Parathyroid adenoma (tissue), 2 donors: ENCODE results near the gene PLCH2.
"Not testable (repeated sequence)": the region's sequence is repeated elsewhere in the genome, so short reads cannot be mapped to it uniquely, and the experiment has no call there.

Experiments used
- H2AFZ ChIP-seq: fragments of 300-600 bp; sonication (generic); one replicate; pipeline ENCODE4 v1.7.0; 2017; ENCODE audit warnings: antibody characterized with exemption, mild to moderate bottlenecking
- H3K27ac ChIP-seq: fragments of 300-600 bp; sonication (generic); one replicate; pipeline ENCODE4 v1.7.0; 2017
- H3K27me3 ChIP-seq: fragments of 300-600 bp; sonication (generic); one replicate; pipeline ENCODE4 v1.7.0; 2017; ENCODE audit warnings: low read length; ENCODE audit not compliant: control insufficient read depth, insufficient read depth
- H3K36me3 ChIP-seq: fragments of 300-600 bp; sonication (generic); one replicate; pipeline ENCODE4 v1.7.0; 2017; ENCODE audit warnings: low read length; ENCODE audit not compliant: control insufficient read depth, insufficient read depth
- H3K4me1 ChIP-seq: fragments of 300-600 bp; sonication (generic); one replicate; pipeline ENCODE4 v1.7.0; 2017; ENCODE audit warnings: control low read depth
- H3K4me2 ChIP-seq: fragments of 300-600 bp; sonication (generic); one replicate; pipeline ENCODE4 v1.7.0; 2017; ENCODE audit warnings: low read length
- H3K4me3 ChIP-seq: fragments of 300-600 bp; sonication (generic); one replicate; pipeline ENCODE4 v1.7.0; 2017; ENCODE audit warnings: low read depth, low read length
- H3K79me2 ChIP-seq: fragments of 300-600 bp; sonication (generic); one replicate; pipeline ENCODE4 v1.7.0; 2017; ENCODE audit warnings: control low read depth
- H3K9ac ChIP-seq: fragments of 300-600 bp; sonication (generic); one replicate; pipeline ENCODE4 v1.7.0; 2017; ENCODE audit warnings: mild to moderate bottlenecking
- H3K9me3 ChIP-seq: fragments of 300-600 bp; sonication (generic); one replicate; pipeline ENCODE4 v1.7.0; 2017; ENCODE audit warnings: low read length; ENCODE audit not compliant: control insufficient read depth
- CTCF ChIP-seq: fragments of 300-600 bp; sonication (generic); IDR thresholded peaks from one replicate; pipeline ENCODE4 v1.7.0; 2017; ENCODE audit warnings: antibody characterized with exemption, mild to moderate bottlenecking
- donor health status: primary hyperparathyroidism.

Gene PLCH2

GRCh38 chr1:2457444-2457843, 18.6 kb upstream of the PLCH2 start:
- Histone ChIP-seq H3K9me3 (no peaks in the 10 kb centered on the region), H3K27ac (no peak overlapping the region), H3K4me3 (no peak overlapping the region), H3K79me2 (no peaks in the 10 kb centered on the region), H3K36me3 (no peaks in the 10 kb centered on the region), H2AFZ (no peak overlapping the region), H3K9ac (no peak overlapping the region), H3K4me2 (no peak overlapping the region), H3K27me3 (no peaks in the 10 kb centered on the region), H3K4me1 (peaks cover 13% of the 10 kb centered on the region)
- TF ChIP-seq CTCF, result no peak

GRCh38 chr1:2458687-2459086, 17.4 kb upstream of the PLCH2 start:
- Histone ChIP-seq H3K9ac (no peak overlapping the region), H3K4me2 (no peak overlapping the region), H3K27me3 (no peaks in the 10 kb centered on the region), H3K4me1 (peaks cover 15% of the 10 kb centered on the region), H2AFZ (no peak overlapping the region), H3K36me3 (no peaks in the 10 kb centered on the region), H3K9me3 (no peaks in the 10 kb centered on the region), H3K4me3 (no peak overlapping the region), H3K79me2 (no peaks in the 10 kb centered on the region), H3K27ac (no peak overlapping the region)
- no peak for TF ChIP-seq CTCF

GRCh38 chr1:2459102-2459753, 16.9 kb upstream of the PLCH2 start:
- H3K4me3 ChIP-seq, H3K27me3 ChIP-seq, H3K79me2 ChIP-seq, H3K27ac ChIP-seq, H3K9me3 ChIP-seq, H2AFZ ChIP-seq, H3K9ac ChIP-seq, H3K4me2 ChIP-seq, H3K36me3 ChIP-seq: not testable (repeated sequence)
- peaks cover 15% of the 10 kb centered on the region for H3K4me1 ChIP-seq

GRCh38 chr1:2459757-2460156, 16.3 kb upstream of the PLCH2 start:
- H3K27me3 ChIP-seq, result no peaks in the 10 kb centered on the region
- peak overlapping the region; percentile 38 for H2AFZ ChIP-seq
- H3K4me2 ChIP-seq, result no peak overlapping the region
- no peak overlapping the region for H3K27ac ChIP-seq
- H3K9ac ChIP-seq, result no peak overlapping the region
- H3K4me1 ChIP-seq, result peaks cover 15% of the 10 kb centered on the region
- no peaks in the 10 kb centered on the region for H3K9me3 ChIP-seq
- TF ChIP-seq CTCF, result peak; percentile 18
- H3K79me2 ChIP-seq, result no peaks in the 10 kb centered on the region
- H3K4me3 ChIP-seq, result no peak overlapping the region
- H3K36me3 ChIP-seq, result no peaks in the 10 kb centered on the region

DNA sequence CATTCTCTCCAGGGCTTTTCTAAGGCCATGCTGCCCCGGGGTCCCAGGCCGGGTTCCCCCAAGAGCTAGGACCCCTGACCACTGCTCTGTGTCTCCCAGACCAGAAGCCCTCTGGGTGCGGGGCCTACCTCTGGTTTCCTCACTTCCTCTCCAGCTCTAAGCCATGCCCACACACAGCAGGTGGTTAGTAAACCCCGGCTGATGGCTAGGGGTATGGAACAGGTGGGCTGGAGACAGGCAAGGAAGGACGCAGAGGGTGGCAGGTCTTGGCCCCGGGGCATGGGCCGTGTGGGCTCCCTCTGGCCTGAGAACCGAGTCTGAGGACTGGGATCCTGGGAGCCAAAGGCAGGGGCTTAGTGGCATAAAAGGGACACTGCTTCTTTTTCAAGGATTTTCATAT, 15.9 kb upstream of the PLCH2 start:
- no peaks in the 10 kb centered on the region for H3K27me3 ChIP-seq
- H3K9ac ChIP-seq, result no peak overlapping the region
- no peak overlapping the region for H3K4me2 ChIP-seq
- H3K79me2 ChIP-seq, result no peaks in the 10 kb centered on the region
- peak overlapping the region; percentile 38 for H2AFZ ChIP-seq
- H3K27ac ChIP-seq, result no peak overlapping the region
- no peak for TF ChIP-seq CTCF
- H3K4me1 ChIP-seq, result peaks cover 15% of the 10 kb centered on the region
- H3K36me3 ChIP-seq, result no peaks in the 10 kb centered on the region
- H3K9me3 ChIP-seq, result no peaks in the 10 kb centered on the region
- no peak overlapping the region for H3K4me3 ChIP-seq
